CD14-positive monocyte (primary cell): ENCODE data around the gene EEFSEC. TPM values are rescaled to one million over a fixed set of nuclear protein-coding genes. Genes with fewer than 3 reads are reported as not detected.

Experiments used
- DNase-seq, 3 donors: peaks; one replicate each; pipeline ENCODE4 v3.0.0-alpha.2; 2011 to 2022
- H2AFZ ChIP-seq: 2 replicates; pipeline ENCODE4 v1.6.0; 2012; ENCODE audit warnings: mild to moderate bottlenecking, low read depth, low read length, inconsistent platforms; ENCODE audit not compliant: insufficient read depth, poor library complexity, severe bottlenecking
- H3K27ac ChIP-seq, 2 donors: 1 replicate in 1 of 2; 2 replicates in 1 of 2; pipeline ENCODE4 v1.5.1; 2012 to 2013; ENCODE audit warnings: low read length in 2 of 2, control low read depth in 1 of 2, inconsistent platforms in 1 of 2, low read depth in 1 of 2, mild to moderate bottlenecking in 1 of 2
- H3K27me3 ChIP-seq, 2 donors: one replicate each; pipeline versions ENCODE4 v1.6.0 to v1.6.1; 2011 to 2013; ENCODE audit warnings: low read length in 2 of 2; ENCODE audit not compliant: control insufficient read depth in 2 of 2, insufficient read depth in 2 of 2
- H3K36me3 ChIP-seq, 2 donors: replicated peaks in 1 of 2; 1 replicate in 1 of 2; 2 replicates in 1 of 2; pipeline versions ENCODE4 v1.5.1 to v1.6.1; 2012 to 2013; ENCODE audit warnings: low read length in 2 of 2, control low read depth in 1 of 2, inconsistent platforms in 1 of 2, mild to moderate bottlenecking in 1 of 2; ENCODE audit not compliant: insufficient read depth in 2 of 2, control insufficient read depth in 1 of 2
- H3K4me1 ChIP-seq, 2 donors: 1 replicate in 1 of 2; 2 replicates in 1 of 2; pipeline versions ENCODE4 v1.5.1 to v1.6.1; 2012 to 2013; ENCODE audit warnings: low read length in 2 of 2, control low read depth in 1 of 2, inconsistent platforms in 1 of 2, mild to moderate bottlenecking in 1 of 2, moderate library complexity in 1 of 2; ENCODE audit not compliant: insufficient read depth in 2 of 2, control insufficient read depth in 1 of 2
- H3K4me2 ChIP-seq: replicated peaks from 2 replicates; pipeline ENCODE3; 2012; ENCODE audit warnings: low read length, moderate library complexity, mild to moderate bottlenecking; ENCODE audit not compliant: poor library complexity, severe bottlenecking; ENCODE audit errors: extremely low read depth
- H3K4me3 ChIP-seq, 3 experiments: fragments of 200-600 bp in 1 of 3; sonication (generic) in 1 of 3; replicated peaks in 1 of 3; 1 replicate in 2 of 3; 2 replicates in 1 of 3; pipeline ENCODE4 v1.5.1; 2011 to 2013; ENCODE audit warnings: low read length in 3 of 3, mild to moderate bottlenecking in 3 of 3, control low read depth in 2 of 3, low read depth in 2 of 3, inconsistent platforms in 1 of 3, moderate library complexity in 1 of 3
- H3K79me2 ChIP-seq: 2 replicates; pipeline ENCODE4 v1.6.0; 2012; ENCODE audit warnings: mild to moderate bottlenecking, control low read depth, inconsistent platforms, low read length, moderate library complexity; ENCODE audit not compliant: insufficient read depth
- H3K9ac ChIP-seq: 2 replicates; pipeline ENCODE4 v1.6.0; 2017; ENCODE audit warnings: low read length, mild to moderate bottlenecking; ENCODE audit not compliant: insufficient read depth, poor library complexity, severe bottlenecking
- H3K9me3 ChIP-seq, 2 donors: replicated peaks in 1 of 2; 1 replicate in 1 of 2; 2 replicates in 1 of 2; pipeline versions ENCODE4 v1.5.1 to v1.6.1; 2012 to 2013; ENCODE audit warnings: low read length in 2 of 2, control low read depth in 1 of 2; ENCODE audit not compliant: control insufficient read depth in 1 of 2, insufficient read depth in 1 of 2
- H4K20me1 ChIP-seq: 2 replicates; pipeline ENCODE4 v1.6.0; 2012; ENCODE audit warnings: mild to moderate bottlenecking, low read length, control low read depth, moderate library complexity; ENCODE audit not compliant: insufficient read depth
- H3K27ac Mint-ChIP-seq, 7 donors: one replicate each; pipeline ENCODE4 v1.8.0; 2020; ENCODE audit warnings: mild to moderate bottlenecking in 7 of 7, mixed read lengths in 7 of 7, moderate library complexity in 6 of 7, inconsistent platforms in 2 of 7
- H3K27me3 Mint-ChIP-seq, 3 donors: one replicate each; pipeline ENCODE4 v1.8.0; 2021 to 2022; ENCODE audit warnings: low read depth in 3 of 3, mild to moderate bottlenecking in 3 of 3, mixed read lengths in 3 of 3, moderate library complexity in 3 of 3, inconsistent platforms in 1 of 3
- H3K36me3 Mint-ChIP-seq, 2 donors: one replicate each; pipeline ENCODE4 v1.8.0; 2020; ENCODE audit warnings: mixed read lengths in 2 of 2, inconsistent platforms in 1 of 2, mild to moderate bottlenecking in 1 of 2
- H3K4me1 Mint-ChIP-seq: one replicate; pipeline ENCODE4 v1.8.0; 2020; ENCODE audit warnings: mild to moderate bottlenecking, mixed read lengths
- H3K4me3 Mint-ChIP-seq, 2 donors: one replicate each; pipeline ENCODE4 v1.8.0; 2020; ENCODE audit warnings: mild to moderate bottlenecking in 2 of 2, mixed read lengths in 2 of 2, moderate library complexity in 1 of 2
- H3K9me3 Mint-ChIP-seq, 7 donors: one replicate each; pipeline ENCODE4 v1.8.0; 2020 to 2022; ENCODE audit warnings: mixed read lengths in 7 of 7, mild to moderate bottlenecking in 6 of 7, moderate library complexity in 6 of 7, inconsistent platforms in 2 of 7
- WGBS: methylation state at CpG from one replicate; pipeline ENCODE4 v1.1.5; 2013; ENCODE audit warnings: missing lambda C conversion rate; ENCODE audit not compliant: insufficient coverage; 5-methylcytosine and 5-hydroxymethylcytosine counted together
- intact Hi-C, 2 donors: fragments of 100-400 bp; cut with micrococcal nuclease; formaldehyde crosslinking; loops; one replicate each; pipeline versions ENCODE4 v1.15.0 to v1.15.1; 2023
- polyA plus RNA-seq, 3 donors: library from polyadenylated mRNA; depleted of rRNA in 1 of 3; unstranded in 2 of 3; stranded (reverse) in 1 of 3; fragments of 300-500 nt in 2 of 3; fragments of >200 nt in 1 of 3; fragmentation: Illumina TruSeq in 2 of 3; gene quantifications; 1 replicate in 2 of 3; 2 replicates in 1 of 3; pipeline ENCODE4 v1.2.3, GENCODE V29; 2012 to 2021
- TF ChIP-seq, protein P1 (sequence below): fragments of 200-600 bp; IDR thresholded peaks from one replicate; pipeline ENCODE4 v1.8.0; 2022; ENCODE audit warnings: antibody characterized with exemption, mild to moderate bottlenecking

EEFSEC gene
- polyA plus RNA-seq, 3 donors: 13.3 to 14.9 (median 14.9) TPM

DNA sequence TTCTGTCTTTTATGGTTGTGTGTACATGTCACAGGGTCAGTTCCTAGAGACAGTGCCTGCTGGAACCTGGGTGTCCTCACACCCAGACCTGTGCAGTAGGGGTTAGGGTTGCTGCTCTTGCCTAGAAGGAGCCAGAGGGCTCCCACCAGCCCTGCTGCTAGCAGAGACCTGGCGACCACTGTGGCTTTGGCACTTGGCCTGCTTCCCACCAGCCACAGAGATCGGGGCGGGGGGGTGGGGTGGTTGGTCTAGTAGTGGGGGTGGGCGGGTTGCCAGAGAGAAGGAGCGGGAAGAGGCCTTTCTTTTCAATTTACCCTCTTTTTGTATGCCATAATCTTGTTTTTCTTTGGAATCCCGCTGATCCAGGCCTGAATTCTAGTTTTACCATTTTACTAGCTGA is 29.4 kb downstream of the EEFSEC start:
- Mint-ChIP-seq H3K27ac (no peak overlapping the region), H3K4me3 (no peak overlapping the region)
- no CpG with 5 or more reads among the region's 6 CpGs for WGBS

DNA sequence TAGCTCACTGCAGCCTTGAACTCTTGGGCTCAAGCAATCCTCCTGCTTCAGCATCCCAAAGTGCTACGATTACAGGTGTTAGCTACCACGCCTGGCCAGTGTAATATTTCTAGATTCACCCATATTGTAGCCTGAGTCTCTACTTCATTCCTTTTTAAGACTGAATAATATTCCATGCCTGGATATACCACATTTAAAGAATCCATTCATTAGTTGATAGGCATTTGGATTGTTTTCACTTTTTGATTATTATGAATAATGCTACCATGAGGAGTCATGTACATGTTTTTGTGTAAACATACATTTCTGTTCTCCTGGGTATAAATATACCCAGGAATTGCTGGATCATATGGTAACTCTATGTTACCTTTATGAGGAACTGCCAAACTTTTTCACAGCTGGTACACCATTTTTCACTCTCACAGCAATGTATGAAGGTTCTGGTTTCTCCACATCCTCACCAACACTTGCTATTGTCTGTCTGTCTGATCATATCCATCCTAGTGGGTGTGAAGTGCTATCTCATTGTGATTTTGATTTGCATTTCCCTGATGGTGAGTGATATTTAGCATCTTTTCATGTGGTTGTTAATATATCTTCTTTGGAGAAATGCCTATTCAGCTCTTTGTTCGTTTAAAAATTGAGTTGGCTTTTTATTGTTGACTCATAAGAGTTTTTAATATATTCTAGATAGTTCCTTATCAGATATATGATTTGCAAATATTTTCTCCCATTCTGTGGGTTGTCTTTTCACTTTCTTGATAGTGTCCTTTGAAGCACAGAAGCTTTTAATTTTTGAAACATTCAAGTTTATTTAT is 32.6 kb downstream of the EEFSEC start:
- intact Hi-C loops: no loop called here
- H3K9me3 Mint-ChIP-seq: peaks cover 0 to 2% (median 0%) of the 10 kb centered on the region in 7 donors
- no peak overlapping the region for H3K27ac Mint-ChIP-seq
- Histone ChIP-seq H3K27me3 (no peaks in the 10 kb centered on the region), H2AFZ (no peak overlapping the region), H3K27ac (no peak overlapping the region), H4K20me1 (peaks cover 8% of the 10 kb centered on the region), H3K4me3 (no peak overlapping the region), H3K4me2 (no peak overlapping the region), H3K9ac (no peak overlapping the region), H3K4me1 (no peaks in the 10 kb centered on the region), H3K36me3 (no peaks in the 10 kb centered on the region), H3K9me3 (no peaks in the 10 kb centered on the region), H3K79me2 (peaks cover 11% of the 10 kb centered on the region)
- peaks cover 2 to 17% of the 10 kb centered on the region in 2 donors for H3K36me3 Mint-ChIP-seq
- no peak overlapping the region for H3K4me3 Mint-ChIP-seq
- no peak for DNase-seq
- TF ChIP-seq, protein P1, sequence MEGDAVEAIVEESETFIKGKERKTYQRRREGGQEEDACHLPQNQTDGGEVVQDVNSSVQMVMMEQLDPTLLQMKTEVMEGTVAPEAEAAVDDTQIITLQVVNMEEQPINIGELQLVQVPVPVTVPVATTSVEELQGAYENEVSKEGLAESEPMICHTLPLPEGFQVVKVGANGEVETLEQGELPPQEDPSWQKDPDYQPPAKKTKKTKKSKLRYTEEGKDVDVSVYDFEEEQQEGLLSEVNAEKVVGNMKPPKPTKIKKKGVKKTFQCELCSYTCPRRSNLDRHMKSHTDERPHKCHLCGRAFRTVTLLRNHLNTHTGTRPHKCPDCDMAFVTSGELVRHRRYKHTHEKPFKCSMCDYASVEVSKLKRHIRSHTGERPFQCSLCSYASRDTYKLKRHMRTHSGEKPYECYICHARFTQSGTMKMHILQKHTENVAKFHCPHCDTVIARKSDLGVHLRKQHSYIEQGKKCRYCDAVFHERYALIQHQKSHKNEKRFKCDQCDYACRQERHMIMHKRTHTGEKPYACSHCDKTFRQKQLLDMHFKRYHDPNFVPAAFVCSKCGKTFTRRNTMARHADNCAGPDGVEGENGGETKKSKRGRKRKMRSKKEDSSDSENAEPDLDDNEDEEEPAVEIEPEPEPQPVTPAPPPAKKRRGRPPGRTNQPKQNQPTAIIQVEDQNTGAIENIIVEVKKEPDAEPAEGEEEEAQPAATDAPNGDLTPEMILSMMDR: no peak
- WGBS: 100% methylated on average over 1 of the region's 3 CpGs
- H3K27me3 Mint-ChIP-seq: peaks cover 0 to 4% (median 0%) of the 10 kb centered on the region in 3 donors
- peaks cover 1% of the 10 kb centered on the region for H3K4me1 Mint-ChIP-seq

More for the DNA sequence above, 29.4 kb downstream of the EEFSEC start:
- peaks cover 0 to 2% (median 0%) of the 10 kb centered on the region in 7 donors for H3K9me3 Mint-ChIP-seq
- H3K4me1 Mint-ChIP-seq: peaks cover 23% of the 10 kb centered on the region
- H3K4me2 ChIP-seq: no peak overlapping the region
- H3K79me2 ChIP-seq: peaks cover 34% of the 10 kb centered on the region
- H4K20me1 ChIP-seq: peaks cover 4% of the 10 kb centered on the region
- no peak overlapping the region for H2AFZ ChIP-seq
- DNase-seq: no peak
- intact Hi-C loops: no loop called here
- H3K9me3 ChIP-seq: no peaks in the 10 kb centered on the region
- peaks cover 0 to 2% (median 0%) of the 10 kb centered on the region in 3 donors for H3K27me3 Mint-ChIP-seq
- no peaks in the 10 kb centered on the region for H3K27me3 ChIP-seq
- H3K9ac ChIP-seq: no peak overlapping the region
- H3K36me3 Mint-ChIP-seq: peaks cover 2 to 17% of the 10 kb centered on the region in 2 donors
- H3K4me1 ChIP-seq: peaks cover 11 to 17% of the 10 kb centered on the region in 2 donors
- no peak overlapping the region for H3K4me3 ChIP-seq
- no peak overlapping the region for H3K27ac ChIP-seq
- no peaks in the 10 kb centered on the region for H3K36me3 ChIP-seq
- TF ChIP-seq, protein P1: no peak
